Measurements from ENCODE around the gene WDR70.
"Not testable (repeated sequence)": the region's sequence is repeated elsewhere in the genome, so short reads cannot be mapped to it uniquely, and the experiment has no call there.

WDR70 gene

GRCh38 chr5:37379100-37379628 lies at the start of gene WDR70:
Gene WDR70 (plus strand): TSS chr5:37379318. CDS start chr5:37379368, 50 bp downstream.
- peak; percentile 87 for DNase-seq

- not testable (repeated sequence) for DNase-seq
These were observed 44.4 kb upstream of the WDR70 start for GRCh38 chr5:37334754-37335153.

GRCh38 chr5:37342741-37343140 lies 36.4 kb upstream of the WDR70 start:
- DNase-seq: not testable (repeated sequence)

GRCh38 chr5:37355161-37355560 lies 24.0 kb upstream of the WDR70 start:
- DNase-seq: no peak

- no peak for DNase-seq
These were observed 8.6 kb upstream of the WDR70 start for GRCh38 chr5:37370550-37370863.

- peak; percentile 93 for DNase-seq
These were observed 8.0 kb upstream of the WDR70 start, which contains the start of gene NUP155 for GRCh38 chr5:37370864-37371726. Gene NUP155 (minus strand): TSS chr5:37371106. CDS start chr5:37370977, 129 bp downstream.

GRCh38 chr5:37375091-37375490 lies 4.0 kb upstream of the WDR70 start:
- DNase-seq: no peak

- not testable (repeated sequence) for DNase-seq
These were observed 1.1 kb upstream of the WDR70 start for GRCh38 chr5:37378066-37378465.

GRCh38 chr5:37391591-37391990 lies 12.5 kb downstream of the WDR70 start:
- no peak for DNase-seq

GRCh38 chr5:37396352-37396751 lies 17.2 kb downstream of the WDR70 start:
- DNase-seq: no peak

- no peak for DNase-seq
These were observed 21.4 kb downstream of the WDR70 start for GRCh38 chr5:37400501-37400900.

GRCh38 chr5:37412515-37412914 lies 33.4 kb downstream of the WDR70 start:
- DNase-seq: no peak

GRCh38 chr5:37415456-37415855 lies 36.3 kb downstream of the WDR70 start:
- not testable (repeated sequence) for DNase-seq

- DNase-seq: no peak
These were observed 38.2 kb downstream of the WDR70 start for GRCh38 chr5:37417347-37417746.

- no peak for DNase-seq
These were observed 45.3 kb downstream of the WDR70 start for GRCh38 chr5:37424441-37424840.

GRCh38 chr5:37428044-37428443 lies 48.9 kb downstream of the WDR70 start:
- DNase-seq: no peak

- no peak for DNase-seq
These were observed 56.1 kb downstream of the WDR70 start for GRCh38 chr5:37435261-37435660.

GRCh38 chr5:37436146-37436934 lies 57.2 kb downstream of the WDR70 start:
- no peak for DNase-seq

GRCh38 chr5:37437711-37438110 lies 58.6 kb downstream of the WDR70 start:
- no peak for DNase-seq

GRCh38 chr5:37445783-37446182 lies 66.7 kb downstream of the WDR70 start:
- not testable (repeated sequence) for DNase-seq

- DNase-seq: no peak
These were observed 69.8 kb downstream of the WDR70 start for GRCh38 chr5:37448941-37449340.

- DNase-seq: not testable (repeated sequence)
These were observed 72.9 kb downstream of the WDR70 start for GRCh38 chr5:37451991-37452390.

- DNase-seq: not testable (repeated sequence)
These were observed 74.1 kb downstream of the WDR70 start for GRCh38 chr5:37453252-37453651.

Measured in activated CD4-positive, alpha-beta T cell treated with anti-CD3 and anti-CD28 coated beads for 48 hours (primary cell).